GM19328 (cell line): Measurements from ENCODE around the gene B2M.
"Not testable (repeated sequence)": the region's sequence is repeated elsewhere in the genome, so short reads cannot be mapped to it uniquely, and the experiment has no call there.

ENCODE experiments used
- ATAC-seq: cut with Tn5 transposase; IDR thresholded peaks from one replicate; pipeline ENCODE4 v1.9.1; 2021; ENCODE audit warnings: mild to moderate bottlenecking, moderate library complexity; ENCODE audit not compliant: unreplicated experiment

B2M gene

DNA sequence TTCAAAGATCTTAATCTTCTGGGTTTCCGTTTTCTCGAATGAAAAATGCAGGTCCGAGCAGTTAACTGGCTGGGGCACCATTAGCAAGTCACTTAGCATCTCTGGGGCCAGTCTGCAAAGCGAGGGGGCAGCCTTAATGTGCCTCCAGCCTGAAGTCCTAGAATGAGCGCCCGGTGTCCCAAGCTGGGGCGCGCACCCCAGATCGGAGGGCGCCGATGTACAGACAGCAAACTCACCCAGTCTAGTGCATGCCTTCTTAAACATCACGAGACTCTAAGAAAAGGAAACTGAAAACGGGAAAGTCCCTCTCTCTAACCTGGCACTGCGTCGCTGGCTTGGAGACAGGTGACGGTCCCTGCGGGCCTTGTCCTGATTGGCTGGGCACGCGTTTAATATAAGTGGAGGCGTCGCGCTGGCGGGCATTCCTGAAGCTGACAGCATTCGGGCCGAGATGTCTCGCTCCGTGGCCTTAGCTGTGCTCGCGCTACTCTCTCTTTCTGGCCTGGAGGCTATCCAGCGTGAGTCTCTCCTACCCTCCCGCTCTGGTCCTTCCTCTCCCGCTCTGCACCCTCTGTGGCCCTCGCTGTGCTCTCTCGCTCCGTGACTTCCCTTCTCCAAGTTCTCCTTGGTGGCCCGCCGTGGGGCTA is at the start of gene B2M, which contains the start of gene PATL2:
Gene B2M, plus strand, starts transcription at position 422 of the 647 bp plus-strand sequence. Its CDS starts 30 bp downstream, at position 452.
Gene PATL2, minus strand, starts transcription at position 228 of the 647 bp plus-strand sequence. CDS start 34,833 bp downstream, outside the sequence.
- peak; percentile 85 for ATAC-seq

DNA sequence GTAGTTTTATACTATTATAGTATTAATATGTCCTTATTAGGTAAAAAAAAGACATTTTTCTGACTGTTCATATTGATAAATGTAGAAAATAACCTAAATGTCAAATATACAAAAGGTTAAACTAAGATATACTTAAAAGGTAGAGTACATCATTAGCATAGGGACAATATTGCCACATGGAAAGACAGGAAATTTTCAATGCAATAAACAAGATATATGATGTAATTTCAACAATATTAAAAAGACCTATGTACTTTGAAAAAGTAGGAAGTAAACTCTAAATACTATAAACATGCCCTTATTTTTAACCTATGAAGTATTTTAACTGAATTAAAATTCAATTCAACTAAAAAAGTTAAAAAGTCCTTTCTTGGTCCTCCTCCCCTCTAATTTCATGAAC is 49.7 kb upstream of the B2M start:
- ATAC-seq = no peak

DNA sequence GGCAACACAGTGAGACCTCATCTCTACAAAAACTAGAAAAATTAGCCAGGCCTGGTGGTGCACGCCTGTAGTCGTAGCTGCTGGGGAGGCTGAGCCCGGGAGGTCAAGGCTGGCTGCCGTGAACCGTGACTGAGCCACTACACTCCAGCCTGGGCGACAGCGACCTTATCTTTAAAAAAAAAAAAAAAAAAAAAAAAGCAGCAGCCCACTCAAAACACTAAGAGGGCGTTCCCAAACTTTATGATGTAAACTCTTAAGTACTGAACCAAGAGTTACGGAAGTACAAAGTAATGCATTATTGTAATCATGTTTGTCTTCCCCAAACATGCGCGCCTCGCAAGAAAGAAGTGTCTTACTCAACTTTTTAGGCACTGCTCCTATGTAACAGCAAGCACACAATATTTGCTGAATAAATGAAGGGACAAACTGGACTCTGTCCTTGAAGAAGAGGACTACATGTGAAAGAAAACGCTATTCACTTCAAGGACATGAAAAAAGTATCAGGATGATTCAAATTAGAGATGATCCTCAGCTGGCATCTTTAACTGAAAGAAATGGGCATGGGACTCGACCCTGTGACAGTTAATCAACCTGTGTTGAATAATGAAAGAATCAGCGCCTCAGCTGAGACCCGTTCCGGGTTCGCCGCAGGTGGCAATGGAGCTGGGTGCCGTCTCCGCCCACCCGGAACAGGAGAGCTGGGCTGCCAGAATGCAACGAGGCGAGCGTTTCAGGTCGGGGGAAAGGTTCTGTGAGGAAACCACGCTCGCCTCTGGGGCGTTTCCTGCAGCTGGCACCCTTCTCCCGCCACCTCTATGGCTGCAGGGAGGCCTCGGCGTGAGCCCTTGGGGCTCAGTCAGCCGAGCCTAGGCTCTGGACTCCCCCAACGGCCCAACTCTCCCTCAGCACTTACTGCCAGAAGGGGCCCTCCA is 48.6 kb upstream of the B2M start:
- peak; percentile 43 for ATAC-seq

DNA sequence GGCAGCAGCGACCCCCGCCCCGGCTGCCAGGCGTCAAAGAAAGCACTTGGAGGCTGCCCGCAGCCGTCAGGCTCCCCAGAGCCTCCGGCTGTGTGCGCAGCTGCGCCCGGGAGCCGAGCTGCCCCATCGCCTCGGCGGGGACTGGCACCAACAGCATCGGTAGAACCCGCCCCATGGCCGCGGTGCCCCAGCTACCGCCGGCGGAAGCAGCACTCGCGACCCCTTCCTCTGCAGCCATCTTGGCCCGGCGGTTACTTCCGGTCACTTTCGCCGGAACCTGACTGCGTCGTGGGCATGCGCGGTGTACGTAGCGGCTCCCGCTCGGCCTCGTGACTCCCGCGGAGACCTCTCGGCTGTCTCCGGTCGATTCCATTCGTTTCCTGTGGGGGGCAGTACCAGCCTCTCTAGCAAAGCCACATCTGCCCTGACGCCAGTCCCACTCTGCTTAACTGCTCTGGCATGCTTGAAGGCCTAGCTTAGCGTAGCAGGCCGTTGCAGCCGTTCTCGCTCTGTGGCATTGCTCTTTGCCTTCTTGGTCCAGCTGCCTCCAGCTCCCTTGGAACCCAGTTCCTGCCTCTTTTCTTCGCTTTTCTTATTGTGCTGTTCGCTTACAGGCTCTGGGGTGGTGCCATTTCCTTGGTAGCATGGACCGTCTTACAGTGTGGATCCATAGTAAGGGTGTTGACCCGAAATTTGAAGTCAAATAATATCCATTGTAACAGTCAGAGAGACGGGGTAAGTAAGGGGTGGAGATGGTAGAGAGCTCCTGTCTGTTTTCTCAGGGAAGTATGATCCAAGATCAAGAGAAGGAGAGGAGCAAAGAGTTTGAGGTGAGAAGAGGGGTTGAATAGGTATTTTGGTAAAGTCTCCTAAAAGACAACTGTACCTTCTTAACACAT is 47.7 kb upstream of the B2M start, which contains the start of gene SPG11:
Gene SPG11, minus strand, starts transcription at position 253 of the 899 bp plus-strand sequence. Its CDS starts 15 bp downstream, at position 238.
- ATAC-seq = peak; percentile 74

DNA sequence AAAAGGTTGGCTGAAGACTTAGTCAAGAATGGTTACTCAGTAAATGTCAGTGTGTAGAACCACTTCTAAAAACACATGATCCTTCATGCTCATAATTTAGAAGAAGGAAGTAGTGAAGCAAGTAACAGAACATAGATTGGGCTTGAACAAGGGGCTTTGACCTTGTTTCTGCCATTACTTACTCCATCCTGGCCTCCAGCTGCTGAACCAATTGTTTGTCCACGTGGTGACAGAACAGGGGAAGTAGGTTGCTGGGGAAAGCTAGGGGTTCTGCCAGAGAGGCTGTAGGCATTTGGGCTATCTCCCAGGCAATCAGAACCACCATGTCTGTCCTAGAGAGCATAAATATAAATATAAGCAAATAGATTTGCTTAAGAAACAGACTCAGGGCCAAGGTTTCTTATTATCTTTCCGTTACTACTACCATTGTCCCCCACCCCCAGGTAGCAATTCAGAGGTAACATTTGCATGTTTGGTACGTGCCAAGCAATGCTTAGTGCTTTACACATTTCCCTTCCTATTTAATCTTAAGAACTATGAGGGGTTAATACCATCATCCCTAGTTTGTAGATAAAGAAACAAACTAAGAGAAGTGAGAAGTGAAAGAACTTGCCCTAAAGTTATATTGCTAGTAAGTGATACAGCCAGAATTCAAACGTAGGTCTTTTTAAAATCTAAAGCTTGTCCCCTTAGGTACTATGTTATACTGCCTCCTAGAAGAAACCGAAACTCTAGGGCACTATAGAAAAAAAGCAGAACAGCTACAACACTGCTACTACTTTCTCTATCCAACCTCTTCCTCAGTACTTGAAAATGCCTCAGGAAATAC is 44.9 kb upstream of the B2M start:
- ATAC-seq = no peak

DNA sequence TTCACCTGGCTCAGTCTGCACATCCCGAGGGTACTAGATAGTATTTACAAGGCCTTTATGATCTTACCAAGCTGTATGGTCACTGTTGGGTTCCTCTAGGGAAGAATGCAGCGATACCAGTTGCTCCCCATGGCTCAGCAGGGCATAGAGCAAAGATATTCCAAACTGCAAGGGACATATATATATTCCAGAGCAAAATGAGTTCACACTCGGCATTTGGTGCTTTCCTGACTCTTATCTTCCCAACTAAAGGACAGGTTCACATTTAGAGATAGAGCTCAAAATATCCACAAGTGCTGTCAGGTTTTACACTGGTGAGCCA is 44.3 kb upstream of the B2M start:
- no peak for ATAC-seq

DNA sequence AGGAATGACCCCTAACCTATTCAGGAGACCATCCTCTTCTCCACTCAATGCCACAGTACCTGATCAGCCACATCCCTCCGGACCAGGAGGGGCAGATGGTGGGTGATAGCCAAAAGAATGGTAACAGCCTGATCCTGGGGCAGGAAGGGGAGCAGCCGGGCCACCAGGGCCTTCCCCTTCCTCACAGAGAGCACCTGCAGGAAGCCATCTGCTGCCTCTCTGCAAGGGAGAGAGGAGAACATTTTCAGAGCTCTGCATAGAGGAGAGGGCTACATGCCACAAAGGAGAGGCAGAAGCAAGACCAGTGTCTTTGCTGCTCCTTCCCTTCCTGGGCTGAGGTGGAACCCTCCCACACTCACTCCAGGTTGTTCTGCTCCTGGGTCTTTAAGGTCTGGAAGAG is 42.4 kb upstream of the B2M start:
- ATAC-seq = no peak

DNA sequence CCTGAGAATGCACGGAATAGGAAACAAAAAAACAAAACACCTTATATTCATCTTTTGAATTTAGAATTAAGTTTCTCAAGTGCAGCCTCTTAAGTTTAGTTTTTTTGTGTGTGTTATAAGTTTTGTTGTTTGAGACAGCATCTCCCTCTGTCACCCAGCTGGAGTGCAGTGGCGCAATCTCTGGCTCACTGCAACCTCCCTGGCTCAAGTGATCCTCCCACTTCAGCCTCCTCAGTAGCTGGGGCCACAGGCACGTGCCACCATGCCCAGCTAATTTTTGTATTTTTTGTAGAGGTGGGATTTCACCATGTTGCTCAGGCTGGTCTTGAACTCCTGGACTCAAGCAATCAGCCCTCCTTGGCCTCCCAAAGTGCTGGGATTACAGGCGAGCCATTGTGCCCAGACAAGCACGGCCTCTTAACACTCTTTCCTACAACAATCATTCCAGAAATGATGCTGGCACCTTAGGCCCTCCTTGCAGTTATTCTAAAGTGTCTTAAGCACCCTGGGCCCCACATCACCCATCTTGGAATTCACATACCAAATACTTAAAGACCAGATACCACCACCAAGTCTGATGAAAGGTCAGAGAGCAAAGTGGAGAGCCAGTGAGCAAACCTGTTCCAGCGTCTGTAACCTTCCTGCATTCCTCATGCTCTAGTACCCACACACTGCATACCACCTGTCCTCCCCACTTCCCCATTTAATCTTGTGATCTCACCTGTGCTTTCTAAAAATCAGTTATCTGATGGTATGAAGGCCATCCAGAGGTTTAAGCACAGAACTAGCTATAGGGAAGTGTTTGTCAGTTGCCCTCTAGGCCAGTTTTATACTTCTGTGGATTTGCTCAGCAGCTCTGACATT is 41.0 kb upstream of the B2M start:
- ATAC-seq = no peak

DNA sequence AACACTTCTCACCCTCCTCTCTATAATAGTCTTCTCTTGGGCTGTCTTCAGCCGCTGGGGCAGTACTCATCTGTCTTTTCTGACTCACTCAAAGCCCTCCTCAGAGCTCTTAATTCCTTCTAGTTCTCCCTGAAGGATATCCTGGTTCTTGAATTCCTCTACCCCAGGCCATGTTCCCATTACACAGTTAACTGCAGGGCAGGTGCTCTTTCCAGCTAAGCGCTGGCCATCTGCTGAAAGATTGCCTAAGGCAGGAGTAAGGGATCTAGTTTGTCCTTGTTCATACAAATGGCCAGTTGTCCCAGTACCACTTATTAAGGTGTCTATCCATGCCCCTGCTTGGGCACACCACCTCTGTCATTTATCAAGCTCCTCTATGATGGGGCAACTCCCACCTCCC is 37.7 kb upstream of the B2M start:
- ATAC-seq = no peak

DNA sequence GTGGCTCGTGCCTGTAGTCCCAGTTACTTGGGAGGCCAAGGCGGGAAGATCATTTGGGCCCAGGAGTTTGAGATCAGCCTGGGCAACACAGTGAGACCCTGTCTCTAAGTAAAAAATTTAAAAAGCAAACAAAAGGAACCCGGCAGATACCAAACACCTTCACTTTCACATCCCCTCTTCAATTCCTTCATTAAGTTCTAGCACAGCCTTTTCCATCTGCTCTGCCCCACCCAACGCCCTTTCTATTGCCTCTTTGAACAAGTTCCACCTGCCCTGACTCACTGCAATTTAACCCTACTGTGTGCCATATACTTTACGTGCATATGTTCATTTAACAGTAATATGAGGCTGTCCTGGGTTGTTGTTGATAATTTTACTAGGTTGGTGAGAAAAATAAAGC is 35.4 kb upstream of the B2M start:
- no peak for ATAC-seq

DNA sequence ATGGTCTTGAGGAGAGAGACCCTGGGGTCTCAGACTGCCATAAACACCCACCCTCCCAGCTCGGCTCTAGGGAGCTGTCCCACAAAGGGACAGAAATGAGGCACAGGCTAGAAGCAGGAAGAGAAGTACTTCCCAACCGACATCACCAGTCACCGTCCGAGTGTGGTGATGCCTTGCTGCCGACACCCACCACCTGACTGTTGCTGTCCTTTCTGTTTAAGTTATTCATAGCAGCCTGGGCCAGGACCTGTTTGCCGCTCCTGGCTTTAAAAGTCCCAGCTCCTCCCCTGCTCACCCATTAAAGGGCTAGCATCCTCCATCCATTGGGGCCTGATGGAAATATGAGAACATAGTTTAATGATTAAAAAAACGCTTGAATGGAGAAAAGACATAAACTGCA is 34.6 kb upstream of the B2M start:
- no peak for ATAC-seq

DNA sequence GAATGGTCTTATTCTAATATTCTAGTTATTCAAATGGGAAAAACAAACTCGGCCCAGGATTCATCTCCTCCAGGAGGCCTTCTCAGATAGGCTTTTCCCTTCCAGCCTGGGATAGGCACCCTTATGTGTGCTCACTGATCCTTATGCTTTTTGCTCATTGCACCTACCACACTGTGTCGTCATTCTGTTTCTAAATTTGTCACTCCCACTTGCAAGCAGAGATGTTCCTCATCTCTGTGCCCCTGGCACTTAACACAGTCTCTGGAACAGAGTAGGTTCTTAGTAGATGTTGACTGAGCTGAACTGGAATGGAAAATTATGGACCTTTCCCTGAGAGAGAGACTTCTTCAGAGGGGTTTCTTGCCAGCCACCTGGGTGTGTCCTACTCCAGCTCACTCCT is 29.1 kb upstream of the B2M start:
- no peak for ATAC-seq

DNA sequence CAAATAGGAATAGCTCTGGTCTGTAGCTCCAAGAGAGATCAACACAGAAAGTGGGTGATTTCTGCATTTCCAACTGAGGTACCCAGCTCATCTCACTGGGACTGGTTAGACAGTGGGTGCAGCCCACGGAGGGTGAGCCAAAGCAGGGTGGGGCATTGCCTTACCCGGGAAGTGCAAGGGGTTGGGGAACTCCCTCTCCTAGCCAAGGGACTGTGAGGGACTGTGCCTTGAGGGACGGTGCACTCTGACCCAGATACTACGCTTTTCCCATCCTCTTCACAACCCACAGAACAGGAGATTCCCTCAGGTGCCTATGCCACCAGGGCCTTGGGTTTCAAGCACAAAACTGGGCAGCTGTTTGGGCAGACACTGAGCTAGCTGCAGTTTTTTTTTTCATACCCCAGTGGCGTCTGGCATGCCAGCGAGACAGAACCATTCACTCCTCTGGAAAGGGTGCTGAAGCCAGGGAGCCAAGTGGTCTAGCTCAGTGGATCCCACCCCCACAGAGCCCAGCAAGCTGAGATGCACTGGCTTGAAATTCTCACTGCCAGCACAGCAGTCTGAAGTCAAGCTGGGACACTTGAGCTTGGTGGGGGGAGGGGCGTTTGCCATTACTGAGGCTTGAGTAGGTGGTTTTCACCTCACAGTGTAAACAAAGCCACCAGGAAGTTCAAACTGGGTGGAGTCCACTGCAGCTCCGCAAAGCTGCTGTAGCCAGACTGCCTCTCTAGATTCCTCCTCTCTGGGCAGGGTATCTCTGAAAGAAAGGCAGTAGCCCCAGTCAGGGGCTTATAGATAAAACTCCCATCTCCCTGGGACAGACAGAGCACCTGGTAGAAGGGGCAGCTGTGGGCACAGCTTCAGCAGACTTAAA is 28.3 kb upstream of the B2M start:
- not testable (repeated sequence) for ATAC-seq

DNA sequence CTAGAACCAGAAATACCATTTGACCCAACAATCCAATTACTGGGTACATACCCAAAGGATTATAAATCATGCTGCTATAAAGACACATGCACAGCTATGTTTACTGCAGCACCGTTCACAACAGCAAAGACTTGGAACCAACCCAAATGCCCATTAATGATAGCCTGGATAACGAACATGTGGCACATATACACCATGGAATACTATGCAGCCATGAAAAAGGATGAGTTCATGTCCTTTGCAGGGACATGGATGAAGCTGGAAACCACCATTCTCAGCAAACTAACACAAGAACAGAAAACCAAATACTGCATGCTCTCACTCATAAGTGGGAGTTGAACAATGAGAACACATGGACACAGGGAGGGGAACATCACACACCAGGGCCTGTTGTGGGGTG is 22.0 kb upstream of the B2M start:
- not testable (repeated sequence) for ATAC-seq

DNA sequence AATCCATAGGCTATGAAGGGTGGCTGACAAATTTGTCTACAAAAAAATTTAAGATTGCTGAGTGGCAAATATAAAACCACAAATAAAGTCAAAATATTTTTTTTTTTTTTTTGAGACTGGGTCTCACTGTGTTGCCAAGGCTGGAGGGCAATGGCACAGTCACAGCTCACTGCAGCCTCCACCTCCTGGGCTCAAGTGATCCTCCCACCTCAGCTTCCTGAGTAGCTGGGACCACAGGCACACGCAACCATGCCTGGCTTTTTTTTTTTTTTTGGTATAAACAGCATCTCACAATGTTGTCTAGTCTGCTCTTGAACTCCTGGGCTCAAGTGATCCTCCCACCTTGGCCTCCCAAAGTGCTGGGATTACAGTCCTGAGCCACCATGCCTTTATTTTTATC is 21.1 kb upstream of the B2M start:
- ATAC-seq = not testable (repeated sequence)

DNA sequence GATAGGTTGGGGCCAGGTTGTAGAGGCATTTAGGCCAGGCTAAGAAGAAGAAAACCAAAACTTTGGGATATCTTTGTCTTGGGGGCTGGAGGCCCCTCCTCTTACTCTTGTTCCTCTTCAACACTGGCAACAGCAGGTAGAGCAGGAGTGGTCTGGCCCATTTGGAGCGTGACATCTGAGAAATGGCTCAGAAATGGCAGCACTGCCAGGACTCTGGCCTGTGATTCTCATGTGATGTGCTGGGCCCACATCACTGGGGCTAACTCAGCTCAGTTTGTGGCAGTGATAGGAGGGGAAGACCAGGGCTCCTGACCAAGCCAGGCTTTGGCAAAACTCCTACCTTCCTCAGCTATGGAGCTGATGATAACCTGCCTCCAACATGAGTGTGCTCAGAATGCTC is 18.7 kb upstream of the B2M start:
- ATAC-seq = no peak

DNA sequence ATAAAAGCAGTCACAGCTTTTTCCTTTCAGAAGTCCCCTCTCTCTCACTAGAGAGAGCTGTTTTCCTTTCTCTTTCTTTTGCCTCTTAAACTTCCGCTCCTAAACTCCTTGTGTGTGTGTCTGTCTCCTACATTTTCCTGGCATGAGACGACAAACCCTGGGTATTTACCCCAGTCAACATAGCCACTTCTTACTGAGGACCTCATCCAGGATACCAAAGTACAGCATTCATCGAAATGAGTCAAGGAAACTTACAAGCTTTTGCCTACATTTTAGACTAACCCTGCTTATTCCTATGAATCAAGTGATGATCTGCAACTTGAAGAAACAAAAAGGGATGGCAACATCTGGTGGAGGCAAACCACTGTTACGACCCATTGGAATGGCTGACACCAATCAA is 16.9 kb upstream of the B2M start:
- ATAC-seq = no peak

DNA sequence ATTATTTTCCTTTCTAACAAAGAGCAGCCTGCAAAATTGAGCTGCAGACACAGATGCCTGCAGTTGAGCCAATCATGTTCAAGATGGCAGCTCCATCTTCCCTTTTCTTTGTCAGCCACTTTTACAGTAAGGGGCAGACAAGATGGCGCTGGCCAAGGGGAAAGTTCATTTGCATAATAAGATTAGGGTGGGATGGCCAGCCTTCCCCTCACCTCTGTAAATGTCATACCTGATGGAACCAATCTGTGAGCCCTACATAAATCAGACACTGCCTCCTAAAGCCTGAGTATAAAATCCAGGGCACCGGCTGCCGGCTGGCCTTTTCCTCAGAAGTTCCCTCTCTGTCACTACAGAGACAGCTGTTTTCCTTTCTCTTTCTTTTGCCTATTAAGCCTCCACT is 16.0 kb upstream of the B2M start:
- ATAC-seq = no peak
